A549 (cell line): ENCODE results near the gene TAS2R39. TPM values are rescaled to one million over a fixed set of nuclear protein-coding genes. Genes with fewer than 3 reads are reported as not detected.

Experiments used
- ATAC-seq, 2 experiments: fragments of 200-7000 bp in 1 of 2; fragments of >200 bp in 1 of 2; cut with Nextera tagmentation in 1 of 2; cut with Tn5 transposase in 1 of 2; 3 replicates each; pipeline versions ENCODE4 v1.8.0 to v1.9.1; 2018 to 2020; ENCODE audit warnings: mild to moderate bottlenecking in 1 of 2, moderate library complexity in 1 of 2
- CTCF ChIA-PET: fragments of 300-600 bp; sonication (Branson Sonifier 250); formaldehyde crosslinking; extraction: SDS; loops from one replicate; lab custom pipeline; 2021; ENCODE audit warnings: antibody characterized with exemption, inconsistent platforms; lab: Yijun Ruan, JAX
- POLR2A ChIA-PET: fragments of 350-600 bp; formaldehyde crosslinking; extraction: SDS; loops from one replicate; lab custom pipeline; 2021; ENCODE audit warnings: antibody characterized with exemption, inconsistent platforms; lab: Yijun Ruan, JAX
- DNase-seq, 2 experiments: peaks; one replicate each; pipeline versions ENCODE4 v3.0.0 to v3.0.0-alpha.2; 2011 to 2016; ENCODE audit warnings: low read depth in 1 of 2, low spot score in 1 of 2
- FAIRE-seq: peaks from 2 replicates; lab custom pipeline; 2011; peaks lifted over from hg19 to GRCh38; lab: Jason Lieb, UNC
- H3K27ac ChIP-seq, 2 experiments: fragments of >200 bp; sonication (Bioruptor Twin); formaldehyde crosslinking; 3 replicates each; pipeline ENCODE4 v1.5.1; 2016 to 2017
- H3K4me1 ChIP-seq: fragments of >200 bp; sonication (Bioruptor Twin); formaldehyde crosslinking; 3 replicates; pipeline ENCODE4 v1.6.1; 2016
- H3K4me2 ChIP-seq: fragments of >200 bp; sonication (Bioruptor Twin); formaldehyde crosslinking; 3 replicates; pipeline ENCODE4 v1.6.1; 2016
- H3K4me3 ChIP-seq: fragments of >200 bp; sonication (Bioruptor Twin); formaldehyde crosslinking; 3 replicates; pipeline ENCODE4 v1.5.1; 2016
- H3K9me3 ChIP-seq: fragments of >200 bp; sonication (Bioruptor Twin); formaldehyde crosslinking; 3 replicates; pipeline ENCODE4 v1.6.1; 2016
- BHLHE40 ChIP-seq: IDR thresholded peaks from 2 replicates; pipeline ENCODE4 v1.6.1; 2012; ENCODE audit warnings: low read depth, low read length, inconsistent platforms
- EHF ChIP-seq: fragments of 250-450 bp; sonication (Bioruptor Pico); IDR thresholded peaks from 2 replicates; pipeline ENCODE4 v1.5.0; 2020; ENCODE audit warnings: mild to moderate bottlenecking
- EHMT2 ChIP-seq: fragments of 200-600 bp; sonication (generic); IDR thresholded peaks from 2 replicates; pipeline ENCODE4 v1.6.1; 2016; ENCODE audit warnings: antibody characterized with exemption, low read depth, mild to moderate bottlenecking, moderate library complexity
- EP300 ChIP-seq, 2 experiments: fragments of >200 bp; sonication (Bioruptor Twin); formaldehyde crosslinking; IDR thresholded peaks; 2 replicates in 1 of 2; 3 replicates in 1 of 2; pipeline ENCODE4 v1.6.1; 2016 to 2017
- ESRRA ChIP-seq: fragments of 150-350 bp; IDR thresholded peaks from 2 replicates; pipeline ENCODE4 v1.6.1; 2014; ENCODE audit warnings: mild to moderate bottlenecking, low read length, borderline replicate concordance
- FOSB ChIP-seq: fragments of 250-450 bp; sonication (Bioruptor Pico); IDR thresholded peaks from 2 replicates; pipeline ENCODE4 v1.5.0; 2020; ENCODE audit warnings: mild to moderate bottlenecking, moderate library complexity
- FOSL2 ChIP-seq, 2 experiments: fragments of 450-650 bp in 1 of 2; fragments of >200 bp in 1 of 2; sonication (Bioruptor Twin) in 1 of 2; formaldehyde crosslinking; IDR thresholded peaks; 2 replicates each; pipeline versions ENCODE4 v1.5.0 to v1.6.1; 2016 to 2020; ENCODE audit warnings: mild to moderate bottlenecking in 1 of 2, moderate library complexity in 1 of 2
- GATA3 ChIP-seq: IDR thresholded peaks from 2 replicates; pipeline ENCODE4 v1.6.1; 2012; ENCODE audit warnings: borderline replicate concordance
- HOXA7 ChIP-seq: fragments of 250-450 bp; sonication (Bioruptor Pico); IDR thresholded peaks from 2 replicates; pipeline ENCODE4 v1.5.0; 2020; ENCODE audit warnings: mild to moderate bottlenecking, moderate library complexity
- JUNB ChIP-seq: fragments of >200 bp; sonication (Bioruptor Twin); formaldehyde crosslinking; IDR thresholded peaks from 2 replicates; pipeline ENCODE4 v1.6.1; 2016
- KDM5A ChIP-seq: fragments of 200-600 bp; sonication (generic); IDR thresholded peaks from 2 replicates; pipeline ENCODE4 v1.6.1; 2016; ENCODE audit warnings: antibody characterized with exemption, mild to moderate bottlenecking
- PHF8 ChIP-seq: fragments of 200-600 bp; sonication (generic); IDR thresholded peaks from 2 replicates; pipeline ENCODE4 v1.6.1; 2016; ENCODE audit warnings: low read depth, mild to moderate bottlenecking, antibody characterized with exemption, moderate library complexity, borderline replicate concordance
- POLR2AphosphoS2 ChIP-seq: conservative IDR thresholded peaks from 2 replicates; pipeline ENCODE4 v1.6.1; 2012; ENCODE audit warnings: low read length, improper control_type of control experiment, inconsistent platforms
- RCOR1 ChIP-seq: fragments of 150-350 bp; IDR thresholded peaks from 2 replicates; pipeline ENCODE4 v1.6.1; 2014; ENCODE audit warnings: antibody characterized with exemption, low read length, low read depth
- SREBF2 ChIP-seq: fragments of 450-650 bp; IDR thresholded peaks from 2 replicates; pipeline ENCODE4 v1.6.1; 2014; ENCODE audit warnings: mild to moderate bottlenecking, moderate library complexity
- TFCP2L1 ChIP-seq: fragments of 250-450 bp; sonication (Bioruptor Pico); IDR thresholded peaks from 2 replicates; pipeline ENCODE4 v1.5.0; 2021; ENCODE audit warnings: mild to moderate bottlenecking
- ZFP36 ChIP-seq: fragments of 450-650 bp; IDR thresholded peaks from 2 replicates; pipeline ENCODE4 v1.6.1; 2014; ENCODE audit warnings: borderline replicate concordance; ENCODE audit not compliant: partially characterized antibody
- WGBS: methylation state at CpG from one replicate; pipeline ENCODE4 v1.1.6; 2017; ENCODE audit errors: missing lambda C conversion rate; 5-methylcytosine and 5-hydroxymethylcytosine counted together
- polyA plus RNA-seq, 4 experiments: library from polyadenylated mRNA; depleted of rRNA in 3 of 4; stranded (reverse); fragments of >200 nt; fragmentation: RNase III in 1 of 4; extraction: RNeasy Plus Mini Kit Qiagen cat#74134 plus additional on column Dnase treatment in 1 of 4; gene quantifications; 2 replicates in 3 of 4; 3 replicates in 1 of 4; pipeline ENCODE4 v1.2.3, GENCODE V29; 2011 to 2017
- TF ChIP-seq, protein P1 (sequence below): fragments of 250-450 bp; sonication (Bioruptor Pico); IDR thresholded peaks from 2 replicates; pipeline ENCODE4 v1.5.0; 2020; ENCODE audit warnings: low read depth, mild to moderate bottlenecking, moderate library complexity
- TF ChIP-seq, protein P2 (sequence below): fragments of 250-450 bp; sonication (Bioruptor Pico); IDR thresholded peaks from 2 replicates; pipeline ENCODE4 v1.5.0; 2021; ENCODE audit warnings: mild to moderate bottlenecking, moderate library complexity, borderline replicate concordance
- TF ChIP-seq, protein P3 (sequence below): IDR thresholded peaks from 2 replicates; pipeline ENCODE4 v1.6.1; 2012
- TF ChIP-seq, protein P4 (sequence below): fragments of >200 bp; sonication (Bioruptor Twin); formaldehyde crosslinking; IDR thresholded peaks from 2 replicates; pipeline ENCODE4 v1.6.1; 2016
- TF ChIP-seq, protein P5 (sequence below): fragments of 150-350 bp; IDR thresholded peaks from 2 replicates; pipeline ENCODE4 v1.6.1; 2014; ENCODE audit warnings: low read depth, mild to moderate bottlenecking, low read length
- TF ChIP-seq, protein P6 (sequence below): fragments of 450-650 bp; IDR thresholded peaks from 2 replicates; pipeline ENCODE4 v1.6.1; 2014; ENCODE audit warnings: antibody characterized with exemption

Gene TAS2R39
- polyA plus RNA-seq, 2 of the 4 experiments (the other 2 are of a cell fraction), result not detected

DNA sequence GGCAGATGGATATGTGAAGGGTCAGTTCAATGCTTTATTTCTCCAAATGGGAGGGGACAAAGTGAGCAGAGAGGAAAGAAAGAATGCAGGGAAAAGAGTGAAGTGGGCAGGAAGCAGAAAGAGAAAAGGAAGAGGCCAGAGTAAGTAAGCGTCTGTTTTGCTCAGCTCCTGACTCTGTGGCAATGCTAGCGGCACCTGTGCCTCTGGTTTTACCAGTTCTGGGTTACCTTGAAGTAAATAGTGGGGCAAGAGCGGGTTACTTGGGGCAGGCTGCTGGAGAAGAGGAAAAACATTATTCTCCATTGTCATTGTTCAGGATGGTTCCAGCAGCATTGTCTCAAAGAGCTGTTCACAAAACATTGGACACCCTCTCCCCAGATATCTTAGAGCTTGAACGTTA is 40.6 kb downstream of the TAS2R39 start:
- ATAC-seq, result no peak
- H3K9me3 ChIP-seq, result no peaks in the 10 kb centered on the region
- H3K4me3 ChIP-seq, result no peak overlapping the region
- no peak for FAIRE-seq
- ChIA-PET POLR2A (no interaction called here), CTCF (interaction anchor here (1.3 to 1.7 kb wide), 2 partner anchors 9 to 221 kb away, joined by 6 to 13 read pairs; no protein-coding TSS in a partner anchor)
- 21% methylated on average over 4 of the region's 4 CpGs for WGBS
- H3K27ac ChIP-seq, result no peak overlapping the region
- DNase-seq, result no peak
- H3K4me1 ChIP-seq, result no peaks in the 10 kb centered on the region
- H3K4me2 ChIP-seq, result no peak overlapping the region
- TF ChIP-seq ZFP36 (no peak), TFCP2L1 (CRISPR knock-in tag) (no peak), PHF8 (no peak)

DNA sequence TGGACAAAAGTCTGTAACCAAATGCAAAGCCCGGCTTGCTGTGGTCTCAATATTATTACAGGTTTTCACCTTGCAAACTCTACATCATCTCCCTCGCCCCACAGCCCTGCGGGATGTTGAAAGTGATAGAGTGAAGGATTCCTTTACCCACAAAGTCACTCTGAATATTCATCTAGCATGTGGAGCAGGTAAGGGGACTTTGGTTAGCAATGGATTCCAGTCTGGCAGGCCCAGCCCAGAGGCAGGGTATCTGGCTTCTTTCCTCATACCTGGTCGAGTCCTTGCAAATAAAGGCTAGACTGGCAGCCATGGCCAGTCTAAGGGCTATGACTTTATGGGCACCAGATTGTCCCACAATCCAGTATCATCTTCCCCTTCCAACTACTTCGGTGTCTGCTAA is 41.8 kb downstream of the TAS2R39 start:
- H3K27ac ChIP-seq, result no peak overlapping the region
- FAIRE-seq (no peak), DNase-seq (no peak), ATAC-seq (no peak)
- WGBS, result 29% methylated on average over 5 of the region's 5 CpGs
- POLR2A ChIA-PET, result interaction anchor here (0.7 kb wide), 1 partner anchor 216 kb away, joined by 4 read pairs; no protein-coding TSS in a partner anchor
- H3K4me1 ChIP-seq, result no peaks in the 10 kb centered on the region
- CTCF ChIA-PET, result interaction anchor here (1.7 kb wide), 1 partner anchor 222 kb away, joined by 6 read pairs; no protein-coding TSS in a partner anchor
- TF ChIP-seq, protein P1, sequence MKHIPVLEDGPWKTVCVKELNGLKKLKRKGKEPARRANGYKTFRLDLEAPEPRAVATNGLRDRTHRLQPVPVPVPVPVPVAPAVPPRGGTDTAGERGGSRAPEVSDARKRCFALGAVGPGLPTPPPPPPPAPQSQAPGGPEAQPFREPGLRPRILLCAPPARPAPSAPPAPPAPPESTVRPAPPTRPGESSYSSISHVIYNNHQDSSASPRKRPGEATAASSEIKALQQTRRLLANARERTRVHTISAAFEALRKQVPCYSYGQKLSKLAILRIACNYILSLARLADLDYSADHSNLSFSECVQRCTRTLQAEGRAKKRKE, result no peak
- TF ChIP-seq EHMT2 (no peak), JUNB (no peak), PHF8 (no peak), FOSB (CRISPR knock-in tag) (no peak), GATA3 (no peak), ESRRA (no peak), RCOR1 (no peak)
- TF ChIP-seq, protein P2, sequence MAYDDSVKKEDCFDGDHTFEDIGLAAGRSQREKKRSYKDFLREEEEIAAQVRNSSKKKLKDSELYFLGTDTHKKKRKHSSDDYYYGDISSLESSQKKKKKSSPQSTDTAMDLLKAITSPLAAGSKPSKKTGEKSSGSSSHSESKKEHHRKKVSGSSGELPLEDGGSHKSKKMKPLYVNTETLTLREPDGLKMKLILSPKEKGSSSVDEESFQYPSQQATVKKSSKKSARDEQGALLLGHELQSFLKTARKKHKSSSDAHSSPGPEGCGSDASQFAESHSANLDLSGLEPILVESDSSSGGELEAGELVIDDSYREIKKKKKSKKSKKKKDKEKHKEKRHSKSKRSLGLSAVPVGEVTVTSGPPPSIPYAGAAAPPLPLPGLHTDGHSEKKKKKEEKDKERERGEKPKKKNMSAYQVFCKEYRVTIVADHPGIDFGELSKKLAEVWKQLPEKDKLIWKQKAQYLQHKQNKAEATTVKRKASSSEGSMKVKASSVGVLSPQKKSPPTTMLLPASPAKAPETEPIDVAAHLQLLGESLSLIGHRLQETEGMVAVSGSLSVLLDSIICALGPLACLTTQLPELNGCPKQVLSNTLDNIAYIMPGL (CRISPR knock-in tag), result no peak
- TF ChIP-seq, protein P3, sequence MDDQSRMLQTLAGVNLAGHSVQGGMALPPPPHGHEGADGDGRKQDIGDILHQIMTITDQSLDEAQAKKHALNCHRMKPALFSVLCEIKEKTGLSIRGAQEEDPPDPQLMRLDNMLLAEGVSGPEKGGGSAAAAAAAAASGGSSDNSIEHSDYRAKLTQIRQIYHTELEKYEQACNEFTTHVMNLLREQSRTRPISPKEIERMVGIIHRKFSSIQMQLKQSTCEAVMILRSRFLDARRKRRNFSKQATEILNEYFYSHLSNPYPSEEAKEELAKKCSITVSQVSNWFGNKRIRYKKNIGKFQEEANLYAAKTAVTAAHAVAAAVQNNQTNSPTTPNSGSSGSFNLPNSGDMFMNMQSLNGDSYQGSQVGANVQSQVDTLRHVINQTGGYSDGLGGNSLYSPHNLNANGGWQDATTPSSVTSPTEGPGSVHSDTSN, result no peak
- no peak overlapping the region for H3K4me3 ChIP-seq
- H3K9me3 ChIP-seq, result no peaks in the 10 kb centered on the region
- no peak overlapping the region for H3K4me2 ChIP-seq

DNA sequence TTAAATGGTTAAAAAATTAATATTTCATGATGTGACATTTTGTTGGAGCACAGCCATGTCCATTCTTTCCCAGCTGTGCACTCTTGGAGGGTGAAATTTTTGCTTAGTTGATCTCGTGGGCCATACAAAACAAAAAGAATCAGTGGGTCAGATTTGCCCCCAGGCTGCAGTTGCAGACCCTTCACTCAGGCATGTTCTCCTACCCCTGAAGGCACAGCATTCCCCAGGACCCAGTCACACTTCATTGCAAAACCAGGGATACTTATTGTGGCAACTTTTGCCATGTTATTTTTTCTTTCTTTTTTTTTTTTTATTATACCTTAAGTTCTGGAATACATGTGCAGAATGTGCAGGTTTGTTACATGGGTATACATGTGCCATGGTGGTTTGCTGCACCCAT is 44.6 kb downstream of the TAS2R39 start:
- H3K9me3 ChIP-seq, result no peaks in the 10 kb centered on the region; the same call in 2 of the 3 replicates
- H3K4me3 ChIP-seq, result no peak overlapping the region
- POLR2A ChIA-PET, result no interaction called here
- no peak overlapping the region for H3K27ac ChIP-seq
- H3K4me1 ChIP-seq, result no peaks in the 10 kb centered on the region
- no peak for FAIRE-seq
- ATAC-seq, result no peak
- H3K4me2 ChIP-seq, result no peak overlapping the region
- WGBS, result 14% methylated on average over 1 of the region's 1 CpG
- CTCF ChIA-PET, result interaction anchor here (1.6 to 2.8 kb wide), 2 partner anchors 12 to 13 kb away, joined by 4 to 9 read pairs; no protein-coding TSS in a partner anchor
- no peak for DNase-seq
- TF ChIP-seq, protein P3, result no peak
- TF ChIP-seq SREBF2, result no peak
- no peak for TF ChIP-seq HOXA7 (CRISPR knock-in tag)
- TF ChIP-seq FOSL2 (IDR thresholded peaks at IDR 0.05), result no peak
- no peak for TF ChIP-seq FOSL2 (CRISPR knock-in tag; IDR thresholded peaks at IDR 0.05)
- TF ChIP-seq, protein P4, sequence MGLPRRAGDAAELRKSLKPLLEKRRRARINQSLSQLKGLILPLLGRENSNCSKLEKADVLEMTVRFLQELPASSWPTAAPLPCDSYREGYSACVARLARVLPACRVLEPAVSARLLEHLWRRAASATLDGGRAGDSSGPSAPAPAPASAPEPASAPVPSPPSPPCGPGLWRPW, result no peak
- TF ChIP-seq POLR2AphosphoS2, result no peak
- no peak for TF ChIP-seq EHF (CRISPR knock-in tag)
- TF ChIP-seq BHLHE40, result no peak
- TF ChIP-seq, protein P5, sequence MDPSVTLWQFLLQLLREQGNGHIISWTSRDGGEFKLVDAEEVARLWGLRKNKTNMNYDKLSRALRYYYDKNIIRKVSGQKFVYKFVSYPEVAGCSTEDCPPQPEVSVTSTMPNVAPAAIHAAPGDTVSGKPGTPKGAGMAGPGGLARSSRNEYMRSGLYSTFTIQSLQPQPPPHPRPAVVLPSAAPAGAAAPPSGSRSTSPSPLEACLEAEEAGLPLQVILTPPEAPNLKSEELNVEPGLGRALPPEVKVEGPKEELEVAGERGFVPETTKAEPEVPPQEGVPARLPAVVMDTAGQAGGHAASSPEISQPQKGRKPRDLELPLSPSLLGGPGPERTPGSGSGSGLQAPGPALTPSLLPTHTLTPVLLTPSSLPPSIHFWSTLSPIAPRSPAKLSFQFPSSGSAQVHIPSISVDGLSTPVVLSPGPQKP, result no peak
- no peak for TF ChIP-seq EP300 (IDR thresholded peaks at IDR 0.05)
- no peak for TF ChIP-seq EHMT2
- no peak for TF ChIP-seq KDM5A
- TF ChIP-seq, protein P6, sequence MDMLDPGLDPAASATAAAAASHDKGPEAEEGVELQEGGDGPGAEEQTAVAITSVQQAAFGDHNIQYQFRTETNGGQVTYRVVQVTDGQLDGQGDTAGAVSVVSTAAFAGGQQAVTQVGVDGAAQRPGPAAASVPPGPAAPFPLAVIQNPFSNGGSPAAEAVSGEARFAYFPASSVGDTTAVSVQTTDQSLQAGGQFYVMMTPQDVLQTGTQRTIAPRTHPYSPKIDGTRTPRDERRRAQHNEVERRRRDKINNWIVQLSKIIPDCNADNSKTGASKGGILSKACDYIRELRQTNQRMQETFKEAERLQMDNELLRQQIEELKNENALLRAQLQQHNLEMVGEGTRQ, result no peak
